Endothelial cell of umbilical vein (primary cell): ENCODE results near the gene KIF26B. TPM values are rescaled to one million over a fixed set of nuclear protein-coding genes. Genes with fewer than 3 reads are reported as not detected.

ENCODE experiments used
- BruUV-seq: library from RNA; stranded (reverse); fragments of 400-500 nt; replicated peaks from 2 replicates; lab custom pipeline; 2021; lab: Mats Ljungman, UMichigan
- CTCF ChIA-PET: fragments of 300-600, 350-600 bp; sonication (Branson Sonifier 250); formaldehyde crosslinking; loops from one replicate; lab custom pipeline; 2021; ENCODE audit warnings: antibody characterized with exemption, inconsistent platforms; lab: Charles Lee
- POLR2A ChIA-PET: fragments of 300-600, 350-600 bp; sonication (Branson Sonifier 250); formaldehyde crosslinking; loops from one replicate; lab custom pipeline; 2021; ENCODE audit warnings: antibody characterized with exemption, inconsistent platforms; lab: Charles Lee
- DNase-seq: peaks from one replicate; pipeline ENCODE4 v3.0.0-alpha.2; 2011; ENCODE audit warnings: low read depth, low spot score
- FAIRE-seq: peaks from 2 replicates; lab custom pipeline; 2011; peaks lifted over from hg19 to GRCh38; lab: Jason Lieb, UNC
- H2AFZ ChIP-seq: 2 replicates; pipeline ENCODE4 v1.6.0; 2012; ENCODE audit warnings: low read depth, low read length, control low read depth, inconsistent platforms
- H3K27ac ChIP-seq: 2 replicates; pipeline ENCODE4 v1.5.1; 2011; ENCODE audit warnings: low read depth, mild to moderate bottlenecking, control low read depth, low read length, moderate library complexity; ENCODE audit not compliant: insufficient read depth
- H3K27me3 ChIP-seq, 2 experiments: 2 replicates each; pipeline versions ENCODE4 v1.6.0 to v1.6.1; 2011; ENCODE audit warnings: low read length in 2 of 2, mixed read lengths in 1 of 2; ENCODE audit not compliant: control insufficient read depth in 2 of 2, insufficient read depth in 2 of 2
- H3K36me3 ChIP-seq, 2 experiments: 2 replicates in 1 of 2; 3 replicates in 1 of 2; pipeline ENCODE4 v1.5.1; 2011; ENCODE audit warnings: low read length in 2 of 2, mild to moderate bottlenecking in 1 of 2, moderate library complexity in 1 of 2; ENCODE audit not compliant: control insufficient read depth in 2 of 2, insufficient read depth in 2 of 2; ENCODE audit errors: extremely low read depth in 1 of 2
- H3K4me1 ChIP-seq: 3 replicates; pipeline ENCODE4 v1.5.1; 2011; ENCODE audit warnings: mild to moderate bottlenecking, low read length; ENCODE audit not compliant: control insufficient read depth, insufficient read depth; ENCODE audit errors: extremely low read depth
- H3K4me2 ChIP-seq: 2 replicates; pipeline ENCODE4 v1.6.1; 2011; ENCODE audit warnings: low read length, control low read depth, mixed read lengths; ENCODE audit not compliant: insufficient read depth
- H3K4me3 ChIP-seq, 3 experiments: fragments of 200-600 bp in 1 of 3; sonication (generic), shearing (Covaris generic) in 1 of 3; replicated peaks in 1 of 3; 2 replicates each; pipeline ENCODE4 v1.5.1; 2011 to 2016; ENCODE audit warnings: control low read depth in 3 of 3, low read length in 3 of 3, mild to moderate bottlenecking in 2 of 3, inconsistent platforms in 1 of 3, low read depth in 1 of 3, moderate library complexity in 1 of 3; ENCODE audit not compliant: insufficient read depth in 1 of 3
- H3K79me2 ChIP-seq: 2 replicates; pipeline ENCODE4 v1.6.0; 2012; ENCODE audit warnings: low read length, inconsistent platforms; ENCODE audit not compliant: control insufficient read depth, insufficient read depth
- H3K9ac ChIP-seq: replicated peaks from 2 replicates; pipeline ENCODE3; 2011; ENCODE audit warnings: low read length, control low read depth; ENCODE audit not compliant: insufficient read depth; ENCODE audit errors: extremely low read depth
- H3K9me1 ChIP-seq: replicated peaks from 3 replicates; pipeline ENCODE4 v1.6.0; 2011; ENCODE audit warnings: mild to moderate bottlenecking, low read length; ENCODE audit not compliant: control insufficient read depth, insufficient read depth; ENCODE audit errors: extremely low read depth
- H3K9me3 ChIP-seq: replicated peaks from 2 replicates; pipeline ENCODE4 v1.5.1; 2012; ENCODE audit warnings: low read length, inconsistent platforms; ENCODE audit not compliant: control insufficient read depth, insufficient read depth
- H4K20me1 ChIP-seq: replicated peaks from 2 replicates; pipeline ENCODE3; 2011; ENCODE audit warnings: mild to moderate bottlenecking, low read length; ENCODE audit not compliant: control insufficient read depth, insufficient read depth; ENCODE audit errors: extremely low read depth
- EZH2 ChIP-seq: IDR thresholded peaks from 2 replicates; pipeline ENCODE4 v1.6.1; 2012; ENCODE audit warnings: borderline replicate concordance, low read depth, mild to moderate bottlenecking, moderate library complexity, low read length, inconsistent platforms; ENCODE audit not compliant: severe bottlenecking
- FOS ChIP-seq: IDR thresholded peaks from 2 replicates; pipeline ENCODE4 v1.6.1; 2011; ENCODE audit warnings: mild to moderate bottlenecking, low read length, moderate library complexity, borderline replicate concordance; ENCODE audit not compliant: insufficient read depth
- GATA2 ChIP-seq: IDR thresholded peaks from 2 replicates; pipeline ENCODE4 v1.7.0; 2011; ENCODE audit warnings: low read depth, mild to moderate bottlenecking, moderate library complexity, mixed read lengths, low read length; ENCODE audit not compliant: insufficient read length, insufficient read depth
- JUN ChIP-seq: IDR thresholded peaks from 2 replicates; pipeline ENCODE4 v1.6.1; 2011; ENCODE audit warnings: borderline replicate concordance, low read depth; ENCODE audit not compliant: insufficient read length, insufficient read depth
- MYC ChIP-seq: IDR thresholded peaks from one replicate; pipeline ENCODE4 v1.6.1; 2011; ENCODE audit warnings: mild to moderate bottlenecking, low read depth, low read length
- POLR2A ChIP-seq: IDR thresholded peaks from 2 replicates; pipeline ENCODE4 v1.6.1; 2012; ENCODE audit warnings: low read depth, mild to moderate bottlenecking, control low read depth, low read length
- POLR2AphosphoS5 ChIP-seq: IDR thresholded peaks from 2 replicates; pipeline ENCODE4 v1.6.1; 2012; ENCODE audit warnings: low read depth, mild to moderate bottlenecking, control low read depth, low read length, moderate library complexity; ENCODE audit not compliant: insufficient read depth
- dilution Hi-C: fragments of 300-500 bp; cut with MboI; formaldehyde crosslinking; loops from one replicate; pipeline ENCODE4 v1.15.0; 2019; ENCODE audit warnings: low sequenced_read_pairs; ENCODE audit not compliant: extremely low pct_ligation_motif_present
- intact Hi-C: fragments of 100-400 bp; cut with micrococcal nuclease; formaldehyde crosslinking; loops from one replicate; pipeline ENCODE4 v1.10.0; 2022
- polyA plus RNA-seq, 4 experiments: library from polyadenylated mRNA; depleted of rRNA in 3 of 4; stranded (reverse) in 3 of 4; unstranded in 1 of 4; fragments of >200 nt; gene quantifications; 2 replicates each; pipeline versions ENCODE4 v1.2.1 to v1.2.3, GENCODE V29; 2011 to 2012; ENCODE audit warnings: missing spikeins in 1 of 4
- total RNA-seq: library from RNA; stranded (reverse); gene quantifications from 2 replicates; pipeline ENCODE4 v1.2.3, GENCODE V29; 2021
- TF ChIP-seq, protein P1 (sequence below): IDR thresholded peaks from 2 replicates; pipeline ENCODE4 v1.6.1; 2011; ENCODE audit not compliant: insufficient read depth, insufficient read length
- TF ChIP-seq, protein P2 (sequence below), 2 donors: IDR thresholded peaks; 1 replicate in 1 of 2; 2 replicates in 1 of 2; pipeline ENCODE4 v1.5.1; 2011; ENCODE audit warnings: low read length in 2 of 2, mild to moderate bottlenecking in 2 of 2, moderate library complexity in 2 of 2, control low read depth in 1 of 2, inconsistent platforms in 1 of 2, low read depth in 1 of 2; ENCODE audit not compliant: insufficient read depth in 1 of 2; ENCODE audit errors: extremely low read depth in 1 of 2

Gene KIF26B
- total and polyA plus RNA-seq, 2 donors (not counting 3 experiments of a cell fraction or from before 2014, with no cell fraction given): 0.04 to 0.49 TPM

DNA sequence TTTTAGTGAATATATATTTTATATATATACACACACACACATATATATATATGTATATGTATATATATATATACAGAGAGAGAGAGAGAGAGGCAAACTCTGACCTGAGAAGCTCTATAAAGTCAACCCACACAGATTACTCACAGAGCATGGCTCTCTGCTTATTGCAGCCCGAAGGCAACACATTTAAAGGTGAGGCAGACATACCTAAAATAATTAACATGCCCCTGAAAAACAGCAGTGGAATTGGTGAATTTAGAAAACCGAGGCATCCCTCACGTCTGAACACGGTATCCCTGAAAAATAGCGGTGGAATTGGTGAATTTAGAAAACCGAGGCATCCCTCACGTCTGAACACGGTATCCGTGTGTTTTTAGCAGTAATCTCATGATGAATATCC is 228.2 kb downstream of the KIF26B start:
- POLR2A ChIA-PET: no interaction called here
- dilution Hi-C loops (no loop called here), intact Hi-C loops (no loop called here)
- BruUV-seq: no TSS peak
- Histone ChIP-seq H3K4me2 (no peak overlapping the region), H3K9ac (no peak overlapping the region), H2AFZ (no peak overlapping the region), H3K9me1 (no peaks in the 10 kb centered on the region), H3K36me3 (no peaks in the 10 kb centered on the region), H4K20me1 (no peaks in the 10 kb centered on the region), H3K79me2 (no peaks in the 10 kb centered on the region), H3K27me3 (no peaks in the 10 kb centered on the region), H3K4me1 (no peaks in the 10 kb centered on the region), H3K4me3 (no peak overlapping the region), H3K27ac (no peak overlapping the region), H3K9me3 (no peaks in the 10 kb centered on the region)
- CTCF ChIA-PET: no interaction called here
- no peak for DNase-seq
- no peak for TF ChIP-seq FOS
- TF ChIP-seq GATA2: no peak
- TF ChIP-seq POLR2A: no peak
- TF ChIP-seq, protein P1, sequence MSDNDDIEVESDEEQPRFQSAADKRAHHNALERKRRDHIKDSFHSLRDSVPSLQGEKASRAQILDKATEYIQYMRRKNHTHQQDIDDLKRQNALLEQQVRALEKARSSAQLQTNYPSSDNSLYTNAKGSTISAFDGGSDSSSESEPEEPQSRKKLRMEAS: no peak
- TF ChIP-seq MYC: no peak
- TF ChIP-seq POLR2AphosphoS5: no peak
- FAIRE-seq: no peak

DNA sequence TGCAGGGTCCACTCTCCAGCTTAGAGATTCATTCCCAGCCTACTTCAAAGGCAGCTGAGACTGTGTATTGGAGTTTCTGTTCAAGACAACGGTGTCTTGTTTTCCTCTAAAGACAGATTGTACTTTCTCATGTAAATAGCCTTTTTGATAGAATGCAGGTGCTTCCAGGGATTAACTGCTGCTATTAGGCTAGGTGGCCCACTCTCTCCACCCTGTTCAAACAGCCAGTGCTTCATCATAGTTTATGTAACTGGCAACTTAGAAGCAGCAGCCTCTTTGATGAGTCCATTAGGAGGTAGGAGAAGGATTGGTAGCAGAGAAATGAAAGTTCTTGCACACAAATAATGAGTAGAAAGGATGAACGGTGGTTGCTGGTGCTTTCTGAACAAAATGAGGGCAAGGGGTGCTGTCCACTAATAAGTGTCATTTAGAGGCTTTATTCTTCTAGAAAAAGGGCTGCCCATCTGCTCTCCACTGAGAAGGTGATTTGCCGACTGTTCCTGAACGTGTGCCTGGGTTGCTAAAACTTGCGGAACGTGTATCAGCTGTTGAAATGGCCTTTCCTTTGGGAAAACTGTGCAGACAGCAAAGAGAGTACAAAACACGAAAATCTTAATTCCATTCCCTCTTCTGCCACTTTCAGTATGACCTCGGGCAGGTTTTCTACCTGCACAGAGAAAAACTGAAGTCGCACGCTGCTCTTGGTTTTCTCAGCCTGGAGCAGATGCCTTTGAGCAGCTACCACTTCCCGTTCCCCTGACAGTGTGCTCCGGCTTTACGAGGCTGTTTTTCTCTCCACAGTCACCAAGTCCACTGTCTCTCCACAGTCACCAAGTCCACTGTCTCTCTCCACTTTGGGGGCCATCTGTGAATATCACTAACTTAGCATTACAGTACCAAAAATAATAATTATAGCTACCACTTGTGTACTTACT is 228.9 kb downstream of the KIF26B start:
- Histone ChIP-seq H4K20me1 (no peaks in the 10 kb centered on the region), H3K27ac (no peak overlapping the region), H3K79me2 (no peaks in the 10 kb centered on the region), H3K9me1 (no peaks in the 10 kb centered on the region), H3K36me3 (no peaks in the 10 kb centered on the region), H3K4me3 (no peak overlapping the region), H3K9me3 (no peaks in the 10 kb centered on the region), H2AFZ (no peak overlapping the region), H3K4me2 (no peak overlapping the region), H3K9ac (no peak overlapping the region), H3K4me1 (no peaks in the 10 kb centered on the region), H3K27me3 (no peaks in the 10 kb centered on the region)
- CTCF ChIA-PET: no interaction called here
- POLR2A ChIA-PET: no interaction called here
- dilution Hi-C loops: no loop called here
- no peak for DNase-seq
- BruUV-seq: no TSS peak
- FAIRE-seq: no peak
- TF ChIP-seq MYC (no peak), POLR2AphosphoS5 (no peak), POLR2A (no peak), JUN (no peak), EZH2 (no peak), GATA2 (no peak), FOS (no peak)
- TF ChIP-seq, protein P2, sequence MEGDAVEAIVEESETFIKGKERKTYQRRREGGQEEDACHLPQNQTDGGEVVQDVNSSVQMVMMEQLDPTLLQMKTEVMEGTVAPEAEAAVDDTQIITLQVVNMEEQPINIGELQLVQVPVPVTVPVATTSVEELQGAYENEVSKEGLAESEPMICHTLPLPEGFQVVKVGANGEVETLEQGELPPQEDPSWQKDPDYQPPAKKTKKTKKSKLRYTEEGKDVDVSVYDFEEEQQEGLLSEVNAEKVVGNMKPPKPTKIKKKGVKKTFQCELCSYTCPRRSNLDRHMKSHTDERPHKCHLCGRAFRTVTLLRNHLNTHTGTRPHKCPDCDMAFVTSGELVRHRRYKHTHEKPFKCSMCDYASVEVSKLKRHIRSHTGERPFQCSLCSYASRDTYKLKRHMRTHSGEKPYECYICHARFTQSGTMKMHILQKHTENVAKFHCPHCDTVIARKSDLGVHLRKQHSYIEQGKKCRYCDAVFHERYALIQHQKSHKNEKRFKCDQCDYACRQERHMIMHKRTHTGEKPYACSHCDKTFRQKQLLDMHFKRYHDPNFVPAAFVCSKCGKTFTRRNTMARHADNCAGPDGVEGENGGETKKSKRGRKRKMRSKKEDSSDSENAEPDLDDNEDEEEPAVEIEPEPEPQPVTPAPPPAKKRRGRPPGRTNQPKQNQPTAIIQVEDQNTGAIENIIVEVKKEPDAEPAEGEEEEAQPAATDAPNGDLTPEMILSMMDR (IDR thresholded peaks at IDR 0.05; ENCODE audit: extremely low read depth in 1 of 2, insufficient read depth in 1 of 2, low read depth in 1 of 2, low read length in 2 of 2): no peak
- TF ChIP-seq, protein P1: no peak
- intact Hi-C loops: no loop called here
